ENCODE data around the gene LRP1-AS.

The LRP1-AS gene

GRCh38 chr12:57095440-57095839, 52.0 kb downstream of the LRP1-AS start:
- no peak for DNase-seq
